ENCODE data around the gene PITX1. TPM values are rescaled to one million over a fixed set of nuclear protein-coding genes. Genes with fewer than 3 reads are reported as not detected.

Gene PITX1
- total and polyA plus RNA-seq, 2 of the 13 experiments (the other 11 are each of a cell fraction or from before 2014, with no cell fraction given): 11.7 to 20.2 TPM

DNA sequence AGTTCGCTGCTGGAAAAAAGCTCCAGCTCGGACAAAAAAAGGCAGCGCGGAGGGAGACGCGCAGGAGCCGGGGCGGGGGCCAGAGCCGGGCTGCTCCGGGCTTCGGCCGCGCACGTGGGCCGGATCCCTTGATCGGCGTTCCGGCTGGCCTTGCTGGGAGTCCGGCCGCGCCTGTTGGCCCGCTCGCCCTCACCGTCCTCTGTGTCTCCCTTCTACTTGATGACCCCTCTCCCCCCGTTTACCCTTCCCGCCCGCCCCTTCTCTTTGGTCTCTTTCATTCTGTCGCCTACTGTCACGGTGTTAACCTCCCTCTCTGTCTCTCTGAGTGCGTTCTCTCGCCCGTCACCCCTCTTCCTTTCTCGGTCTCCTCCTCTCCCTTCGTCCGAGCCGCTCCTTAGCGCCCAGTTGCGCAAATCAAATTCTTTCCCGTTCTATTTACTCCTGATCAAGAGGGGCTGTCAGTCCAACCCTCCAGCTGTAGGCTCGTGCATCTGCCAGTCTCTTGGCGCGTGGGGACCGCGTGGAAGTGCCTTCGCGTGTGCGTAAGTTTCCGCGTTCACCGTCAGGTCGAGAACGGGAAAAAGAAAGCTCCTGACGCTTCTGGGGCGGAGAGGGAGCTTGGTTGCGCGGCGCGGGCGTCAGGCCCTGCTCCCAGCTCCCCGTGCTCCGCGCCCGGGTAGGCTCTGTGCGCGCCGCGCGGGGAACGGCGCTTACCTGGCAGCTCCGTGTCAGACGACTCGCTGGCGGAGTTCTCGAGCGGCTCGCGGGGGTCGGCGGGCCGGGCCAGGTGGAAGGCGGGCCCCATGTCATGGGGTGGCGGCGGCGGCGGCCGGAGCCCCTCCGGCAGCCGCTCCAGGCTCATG lies 798 bp downstream of the PITX1 start (continued):
- TF ChIP-seq, protein P1, sequence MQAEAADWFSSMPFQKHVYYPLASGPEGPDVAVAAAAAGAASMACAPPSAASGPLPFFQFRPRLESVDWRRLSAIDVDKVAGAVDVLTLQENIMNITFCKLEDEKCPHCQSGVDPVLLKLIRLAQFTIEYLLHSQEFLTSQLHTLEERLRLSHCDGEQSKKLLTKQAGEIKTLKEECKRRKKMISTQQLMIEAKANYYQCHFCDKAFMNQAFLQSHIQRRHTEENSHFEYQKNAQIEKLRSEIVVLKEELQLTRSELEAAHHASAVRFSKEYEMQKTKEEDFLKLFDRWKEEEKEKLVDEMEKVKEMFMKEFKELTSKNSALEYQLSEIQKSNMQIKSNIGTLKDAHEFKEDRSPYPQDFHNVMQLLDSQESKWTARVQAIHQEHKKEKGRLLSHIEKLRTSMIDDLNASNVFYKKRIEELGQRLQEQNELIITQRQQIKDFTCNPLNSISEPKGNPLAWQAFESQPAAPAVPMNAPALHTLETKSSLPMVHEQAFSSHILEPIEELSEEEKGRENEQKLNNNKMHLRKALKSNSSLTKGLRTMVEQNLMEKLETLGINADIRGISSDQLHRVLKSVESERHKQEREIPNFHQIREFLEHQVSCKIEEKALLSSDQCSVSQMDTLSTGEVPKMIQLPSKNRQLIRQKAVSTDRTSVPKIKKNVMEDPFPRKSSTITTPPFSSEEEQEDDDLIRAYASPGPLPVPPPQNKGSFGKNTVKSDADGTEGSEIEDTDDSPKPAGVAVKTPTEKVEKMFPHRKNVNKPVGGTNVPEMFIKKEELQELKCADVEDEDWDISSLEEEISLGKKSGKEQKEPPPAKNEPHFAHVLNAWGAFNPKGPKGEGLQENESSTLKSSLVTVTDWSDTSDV (CRISPR knock-in tag; IDR thresholded peaks at IDR 0.05): peak; percentile 67
- no peak for TF ChIP-seq ATM (IDR thresholded peaks at IDR 0.05; ENCODE audit: borderline replicate concordance)
- TF ChIP-seq KDM4B (CRISPR knock-in tag; IDR thresholded peaks at IDR 0.05): 0 out of 2 replicates have a peak, but pooled peaks have one; percentile 20
- no peak for TF ChIP-seq MBNL3 (CRISPR knock-in tag; conservative IDR thresholded peaks at IDR 0.05)
- TF ChIP-seq, protein P2, sequence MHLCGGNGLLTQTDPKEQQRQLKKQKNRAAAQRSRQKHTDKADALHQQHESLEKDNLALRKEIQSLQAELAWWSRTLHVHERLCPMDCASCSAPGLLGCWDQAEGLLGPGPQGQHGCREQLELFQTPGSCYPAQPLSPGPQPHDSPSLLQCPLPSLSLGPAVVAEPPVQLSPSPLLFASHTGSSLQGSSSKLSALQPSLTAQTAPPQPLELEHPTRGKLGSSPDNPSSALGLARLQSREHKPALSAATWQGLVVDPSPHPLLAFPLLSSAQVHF (CRISPR knock-in tag; IDR thresholded peaks at IDR 0.05): no peak
- peak; percentile 51; the same call in 1 of the 2 replicates for TF ChIP-seq ZFY (CRISPR knock-in tag; IDR thresholded peaks at IDR 0.05)
- TF ChIP-seq ZNF543 (CRISPR knock-in tag; IDR thresholded peaks at IDR 0.05): no peak
- TF ChIP-seq ZNF263 (CRISPR knock-in tag; IDR thresholded peaks at IDR 0.05): peak; percentile 71; the same call in 1 of the 2 replicates
- no peak for TF ChIP-seq SYNCRIP (IDR thresholded peaks at IDR 0.05; ENCODE audit: insufficient read depth, low read depth, low read length)
- peak; percentile 29; the same call in 1 of the 2 replicates for TF ChIP-seq ZNF350 (CRISPR knock-in tag; IDR thresholded peaks at IDR 0.05; ENCODE audit: borderline replicate concordance, low read depth)
- TF ChIP-seq DR1 (CRISPR knock-in tag; IDR thresholded peaks at IDR 0.05): 0 out of 2 replicates have a peak, but pooled peaks have one; percentile 35
- TF ChIP-seq SAP130 (CRISPR knock-in tag; IDR thresholded peaks at IDR 0.05; ENCODE audit: low read depth): peak; percentile 60
- peak; percentile 21; the same call in 1 of the 2 replicates for TF ChIP-seq HDAC1 (CRISPR knock-in tag; IDR thresholded peaks at IDR 0.05)
- TF ChIP-seq RARA (CRISPR knock-in tag; IDR thresholded peaks at IDR 0.05): 0 out of 2 replicates have a peak, but pooled peaks have one; percentile 2
- TF ChIP-seq, protein P3, sequence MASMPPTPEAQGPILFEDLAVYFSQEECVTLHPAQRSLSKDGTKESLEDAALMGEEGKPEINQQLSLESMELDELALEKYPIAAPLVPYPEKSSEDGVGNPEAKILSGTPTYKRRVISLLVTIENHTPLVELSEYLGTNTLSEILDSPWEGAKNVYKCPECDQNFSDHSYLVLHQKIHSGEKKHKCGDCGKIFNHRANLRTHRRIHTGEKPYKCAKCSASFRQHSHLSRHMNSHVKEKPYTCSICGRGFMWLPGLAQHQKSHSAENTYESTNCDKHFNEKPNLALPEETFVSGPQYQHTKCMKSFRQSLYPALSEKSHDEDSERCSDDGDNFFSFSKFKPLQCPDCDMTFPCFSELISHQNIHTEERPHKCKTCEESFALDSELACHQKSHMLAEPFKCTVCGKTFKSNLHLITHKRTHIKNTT (CRISPR knock-in tag; IDR thresholded peaks at IDR 0.05): no peak
- TF ChIP-seq, protein P4, sequence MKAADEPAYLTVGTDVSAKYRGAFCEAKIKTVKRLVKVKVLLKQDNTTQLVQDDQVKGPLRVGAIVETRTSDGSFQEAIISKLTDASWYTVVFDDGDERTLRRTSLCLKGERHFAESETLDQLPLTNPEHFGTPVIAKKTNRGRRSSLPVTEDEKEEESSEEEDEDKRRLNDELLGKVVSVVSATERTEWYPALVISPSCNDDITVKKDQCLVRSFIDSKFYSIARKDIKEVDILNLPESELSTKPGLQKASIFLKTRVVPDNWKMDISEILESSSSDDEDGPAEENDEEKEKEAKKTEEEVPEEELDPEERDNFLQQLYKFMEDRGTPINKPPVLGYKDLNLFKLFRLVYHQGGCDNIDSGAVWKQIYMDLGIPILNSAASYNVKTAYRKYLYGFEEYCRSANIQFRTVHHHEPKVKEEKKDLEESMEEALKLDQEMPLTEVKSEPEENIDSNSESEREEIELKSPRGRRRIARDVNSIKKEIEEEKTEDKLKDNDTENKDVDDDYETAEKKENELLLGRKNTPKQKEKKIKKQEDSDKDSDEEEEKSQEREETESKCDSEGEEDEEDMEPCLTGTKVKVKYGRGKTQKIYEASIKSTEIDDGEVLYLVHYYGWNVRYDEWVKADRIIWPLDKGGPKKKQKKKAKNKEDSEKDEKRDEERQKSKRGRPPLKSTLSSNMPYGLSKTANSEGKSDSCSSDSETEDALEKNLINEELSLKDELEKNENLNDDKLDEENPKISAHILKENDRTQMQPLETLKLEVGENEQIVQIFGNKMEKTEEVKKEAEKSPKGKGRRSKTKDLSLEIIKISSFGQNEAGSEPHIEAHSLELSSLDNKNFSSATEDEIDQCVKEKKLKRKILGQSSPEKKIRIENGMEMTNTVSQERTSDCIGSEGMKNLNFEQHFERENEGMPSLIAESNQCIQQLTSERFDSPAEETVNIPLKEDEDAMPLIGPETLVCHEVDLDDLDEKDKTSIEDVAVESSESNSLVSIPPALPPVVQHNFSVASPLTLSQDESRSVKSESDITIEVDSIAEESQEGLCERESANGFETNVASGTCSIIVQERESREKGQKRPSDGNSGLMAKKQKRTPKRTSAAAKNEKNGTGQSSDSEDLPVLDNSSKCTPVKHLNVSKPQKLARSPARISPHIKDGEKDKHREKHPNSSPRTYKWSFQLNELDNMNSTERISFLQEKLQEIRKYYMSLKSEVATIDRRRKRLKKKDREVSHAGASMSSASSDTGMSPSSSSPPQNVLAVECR (CRISPR knock-in tag; IDR thresholded peaks at IDR 0.05; ENCODE audit: borderline replicate concordance): peak; percentile 47; the same call in 1 of the 2 replicates
- no peak for TF ChIP-seq YY1 (IDR thresholded peaks at IDR 0.05; ENCODE audit: insufficient read depth, insufficient replicate concordance, low read depth, low read length)
- 0 out of 2 replicates have a peak, but pooled peaks have one; percentile 55 for TF ChIP-seq ETV6 (CRISPR knock-in tag; conservative IDR thresholded peaks at IDR 0.05)
- TF ChIP-seq GATAD1 (CRISPR knock-in tag; IDR thresholded peaks at IDR 0.05): peak; percentile 15; the same call in 1 of the 2 replicates
- TF ChIP-seq ZNF446 (CRISPR knock-in tag; IDR thresholded peaks at IDR 0.05): 0 out of 2 replicates have a peak, but pooled peaks have one; percentile 40
- peak; percentile 21; the same call in 1 of the 2 replicates for TF ChIP-seq THAP11 (CRISPR knock-in tag; IDR thresholded peaks at IDR 0.05)
